Measurements from ENCODE around the gene STARD13. TPM values are rescaled to one million over a fixed set of nuclear protein-coding genes. Genes with fewer than 3 reads are reported as not detected.
A peak's percentile ranks its signal among the peaks of the same experiment; 100 is the strongest.

The STARD13 gene
- total and polyA plus RNA-seq, 8 donors = 21.9 to 43.6 (median 24.6) TPM

GRCh38 chr13:33212396-33212795 lies 73.2 kb downstream of the STARD13 start:
- ATAC-seq = no peak
- no peak for DNase-seq
- no peaks in the 10 kb centered on the region for H3K36me3 ChIP-seq
- peak overlapping the region in 1 of 2 donors; percentile 25 for H3K27ac ChIP-seq
- no peak for TF ChIP-seq CTCF (IDR thresholded peaks at IDR 0.05)
- no peaks in the 10 kb centered on the region for H3K27me3 ChIP-seq
- H3K9me3 ChIP-seq = no peaks in the 10 kb centered on the region
- no peak overlapping the region for H3K4me3 ChIP-seq
- H3K4me1 ChIP-seq = peaks cover 7 to 22% of the 10 kb centered on the region in 2 donors
- intact Hi-C loops (cut with DNase I) = no loop called here

- no peak overlapping the region for H3K4me3 ChIP-seq
- H3K9me3 ChIP-seq = no peaks in the 10 kb centered on the region
- no peak for TF ChIP-seq CTCF (IDR thresholded peaks at IDR 0.05)
- no peaks in the 10 kb centered on the region for H3K27me3 ChIP-seq
- H3K36me3 ChIP-seq = no peaks in the 10 kb centered on the region
- DNase-seq (no peak), ATAC-seq (no peak)
- no peak overlapping the region for H3K27ac ChIP-seq
- peaks cover 7 to 41% of the 10 kb centered on the region in 2 donors for H3K4me1 ChIP-seq
- intact Hi-C loops (cut with DNase I) = no loop called here
These were observed 75.5 kb downstream of the STARD13 start for GRCh38 chr13:33210090-33210489.

- no peaks in the 10 kb centered on the region for H3K9me3 ChIP-seq
- H3K4me3 ChIP-seq = no peak overlapping the region
- no peak for DNase-seq
- H3K36me3 ChIP-seq = no peaks in the 10 kb centered on the region
- peak overlapping the region; percentile 41 to 68 for H3K27ac ChIP-seq
- intact Hi-C loops (cut with DNase I) = no loop called here
- H3K27me3 ChIP-seq = no peaks in the 10 kb centered on the region
- peaks cover 0 to 46% of the 10 kb centered on the region in 2 donors for H3K4me1 ChIP-seq
- ATAC-seq = peak; percentile 12
- TF ChIP-seq CTCF (IDR thresholded peaks at IDR 0.05) = no peak
These were observed 77.0 kb downstream of the STARD13 start for GRCh38 chr13:33208290-33209220.

GRCh38 chr13:33207615-33207961 lies 78.0 kb downstream of the STARD13 start:
- peak in 3 of 4 donors; percentile 47 to 83 (median 66) for DNase-seq
- H3K4me1 ChIP-seq = peaks cover 0 to 46% of the 10 kb centered on the region in 2 donors
- ATAC-seq = peak; percentile 64
- H3K27me3 ChIP-seq = no peaks in the 10 kb centered on the region
- no peak overlapping the region for H3K4me3 ChIP-seq
- peak overlapping the region; percentile 41 to 68 for H3K27ac ChIP-seq
- no peak for TF ChIP-seq CTCF (IDR thresholded peaks at IDR 0.05)
- no peaks in the 10 kb centered on the region for H3K9me3 ChIP-seq
- H3K36me3 ChIP-seq = no peaks in the 10 kb centered on the region
- intact Hi-C loops (cut with DNase I) = no loop called here

- Histone ChIP-seq H3K27ac (peak overlapping the region; percentile 41 to 68), H3K36me3 (no peaks in the 10 kb centered on the region), H3K27me3 (no peaks in the 10 kb centered on the region), H3K4me3 (no peak overlapping the region), H3K4me1 (peaks cover 0 to 46% of the 10 kb centered on the region in 2 donors), H3K9me3 (no peaks in the 10 kb centered on the region)
- peak; percentile 69 for ATAC-seq
- no peak for TF ChIP-seq CTCF (IDR thresholded peaks at IDR 0.05)
- DNase-seq = no peak
- intact Hi-C loops (cut with DNase I) = no loop called here
These were observed 78.5 kb downstream of the STARD13 start for GRCh38 chr13:33206945-33207614.

Data from left lung (tissue), 10 donors.